Psoas muscle (tissue), 8 donors: ENCODE measurements around the gene GTF2IRD1. TPM values are rescaled to one million over a fixed set of nuclear protein-coding genes. Genes with fewer than 3 reads are reported as not detected.

Experiments
- ATAC-seq, 4 donors: fragments of 200-7000 bp; cut with Tn5 transposase; one replicate each; pipeline ENCODE4 v1.9.1; 2020; ENCODE audit warnings: moderate library complexity in 3 of 4, mild to moderate bottlenecking in 2 of 4
- DNase-seq, 2 donors: peaks; one replicate each; pipeline ENCODE4 v3.0.0-alpha.2; 2020
- H3K27ac ChIP-seq: fragments of 200-600 bp; one replicate; pipeline ENCODE4 v1.8.0; 2022
- H3K27me3 ChIP-seq, 3 donors: fragments of 200-600 bp in 1 of 3; one replicate each; pipeline versions ENCODE4 v1.6.1 to v1.8.0; 2013 to 2022; ENCODE audit warnings: low read length in 2 of 3, mild to moderate bottlenecking in 2 of 3, moderate library complexity in 1 of 3; ENCODE audit not compliant: insufficient read depth in 3 of 3
- H3K36me3 ChIP-seq, 2 donors: fragments of 200-600 bp in 1 of 2; one replicate each; pipeline versions ENCODE4 v1.6.1 to v1.8.0; 2013 to 2022; ENCODE audit warnings: low read depth in 1 of 2, mild to moderate bottlenecking in 1 of 2, moderate library complexity in 1 of 2; ENCODE audit not compliant: insufficient read depth in 1 of 2
- H3K4me1 ChIP-seq: fragments of 200-600 bp; one replicate; pipeline ENCODE4 v1.8.0; 2022
- H3K4me3 ChIP-seq: fragments of 200-600 bp; one replicate; pipeline ENCODE4 v1.8.0; 2022; ENCODE audit warnings: mild to moderate bottlenecking
- H3K9me3 ChIP-seq: fragments of 200-600 bp; one replicate; pipeline ENCODE4 v1.8.0; 2022
- CTCF ChIP-seq: fragments of 200-600 bp; IDR thresholded peaks from one replicate; pipeline ENCODE4 v1.8.0; 2022; ENCODE audit warnings: antibody characterized with exemption
- WGBS, 3 donors: extraction: QIAGEN DNeasy Blood & Tissue Kit; methylation state at CpG; one replicate each; pipeline versions ENCODE4 v1.1.6 to v1.1.7; 2013; 5-methylcytosine and 5-hydroxymethylcytosine counted together
- intact Hi-C, 2 donors: fragments of 100-400 bp; cut with DNase I; formaldehyde crosslinking; loops; one replicate each; pipeline versions ENCODE4 v1.11.0 to v1.14.2; 2022
- long read RNA-seq, 2 donors: library from polyadenylated mRNA; unstranded; transcript quantifications; one replicate each; pipeline ENCODE4 v2.0.0, GENCODE V29; 2021
- polyA plus RNA-seq, 3 donors: library from polyadenylated mRNA; stranded (reverse); fragments of 200-250 nt; gene quantifications; one replicate each; pipeline ENCODE4 v1.2.3, GENCODE V29; 2013
- total RNA-seq, 4 donors: library from RNA; stranded (reverse); fragmentation: NEBNext Ultra II Directional in 2 of 4; extraction: Animal tissue kit (Norgen Biotek cat#: 25700) in 2 of 4; gene quantifications; one replicate each; pipeline versions ENCODE4 v1.2.1 to v1.2.4, GENCODE V29; 2021 to 2023
- donor health status: healthy with polysubstance abuse.
- donor health status: DM: no; HTN: no; CAD: no; lungs with moderate emphysema.
- donor health status: Bipolar disorder and iron deficiency.
- donor health status: healthy.
- donor health status: DM: yes; HTN: yes; CAD: no.
- donor health status: DM: no; HTN: no; CAD: no.
- donor health status: DM: no; HTN: no; CAD: no.
- donor health status: DM: yes; HTN: yes; CAD: no.

Gene GTF2IRD1
- total RNA-seq = 100 to 1,000 TPM in 1 of 4 donors, 10 to 100 TPM in 3; 40.5 to 149 (median 80.8) TPM
- polyA plus RNA-seq = 10 to 100 TPM; 43.0 to 79.0 (median 46.9) TPM
- long read RNA-seq, donor 1, transcript GTF2IRD1-202 (27 exons, 3,077 nt) = major isoform, 7 of 52 reads
- long read RNA-seq, donor 1, partial matches to known transcripts = 11 of 52 reads
- long read RNA-seq, donor 1, other reads (novel, unspliced or antisense) = 30 of 52 reads
- long read RNA-seq, donor 2, transcript GTF2IRD1-202 (27 exons, 3,077 nt) = major isoform, 28 of 245 reads
- long read RNA-seq, donor 2, transcript GTF2IRD1-201 (27 exons, 3,430 nt) = minor isoform, 11 of 245 reads
- long read RNA-seq, donor 2, partial matches to known transcripts = 111 of 245 reads
- long read RNA-seq, donor 2, other reads (novel, unspliced or antisense) = 95 of 245 reads

GRCh38 chr7:74453322-74454011 lies at the start of gene GTF2IRD1:
TSS of gene GTF2IRD1 (plus strand) at chr7:74453906. CDS start at chr7:74508081, 54,175 bp downstream.
- peak; percentile 73 to 88 for DNase-seq
- H3K36me3 ChIP-seq = no peaks in the 10 kb centered on the region
- H3K4me1 ChIP-seq = peaks cover 3% of the 10 kb centered on the region
- H3K9me3 ChIP-seq = no peaks in the 10 kb centered on the region
- intact Hi-C loops = loop anchor here (2.0 to 5.0 kb wide), 3 partner anchors 25 to 36 kb away; no protein-coding TSS in a partner anchor
- H3K27ac ChIP-seq = peak within 1 kb of the TSS; percentile 93
- peak within 1 kb of the TSS; percentile 80 for H3K4me3 ChIP-seq
- H3K27me3 ChIP-seq = no peaks in the 10 kb centered on the region
- TF ChIP-seq CTCF = no peak
- ATAC-seq = peak; percentile 34 to 58 (median 48)
- WGBS, 3 donors = 1 to 8% (median 2%) methylated on average over 18 to 61 of the region's 62 CpGs

DNA sequence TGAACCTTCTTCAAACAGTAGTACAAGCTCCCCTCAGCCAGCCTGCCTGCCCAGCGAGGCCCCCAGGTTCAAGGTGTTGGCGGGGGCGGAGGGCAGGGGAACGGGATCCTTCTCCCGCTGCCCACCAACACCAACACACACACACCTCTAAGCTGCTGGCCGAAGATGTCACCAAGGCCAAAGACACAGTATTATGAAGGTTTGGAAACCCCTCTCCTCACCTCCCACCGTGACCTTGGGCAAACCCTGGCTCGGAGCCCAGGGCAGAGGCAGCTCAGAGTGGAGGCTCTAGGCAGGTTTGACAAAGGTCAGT lies 49.4 kb upstream of the GTF2IRD1 start:
- DNase-seq (no peak), ATAC-seq (no peak)
- TF ChIP-seq CTCF = no peak
- Histone ChIP-seq H3K9me3 (no peaks in the 10 kb centered on the region), H3K27me3 (no peaks in the 10 kb centered on the region), H3K27ac (no peak overlapping the region), H3K4me3 (no peak overlapping the region), H3K36me3 (no peaks in the 10 kb centered on the region), H3K4me1 (no peaks in the 10 kb centered on the region)
- intact Hi-C loops = loop anchor here in 1 of 2 donors (5.0 kb wide), 1 partner anchor 337 kb away; no protein-coding TSS in a partner anchor
- WGBS, 3 donors = 91 to 93% (median 91%) methylated on average over 8 of the region's 8 CpGs

DNA sequence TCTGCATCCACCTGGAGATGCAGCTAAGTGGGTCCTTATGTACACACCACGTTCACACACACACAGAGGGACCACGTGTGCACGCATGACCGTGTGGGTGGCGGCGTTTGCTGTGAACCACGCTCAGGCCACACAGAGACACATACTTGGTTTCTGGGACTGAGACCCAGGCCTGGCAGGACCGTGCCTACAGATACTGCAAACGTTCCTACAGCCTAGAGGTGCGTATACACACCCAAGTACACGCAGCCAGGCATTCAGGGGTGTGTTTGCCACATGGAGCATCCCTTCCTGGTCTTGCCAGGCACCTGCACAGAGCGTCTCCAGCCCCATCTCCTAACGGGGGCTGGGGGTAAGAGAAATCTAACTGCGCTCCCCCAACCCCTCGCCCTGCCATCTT lies 49.0 kb upstream of the GTF2IRD1 start:
- Histone ChIP-seq H3K4me1 (no peaks in the 10 kb centered on the region), H3K9me3 (no peaks in the 10 kb centered on the region), H3K36me3 (no peaks in the 10 kb centered on the region), H3K27ac (no peak overlapping the region), H3K4me3 (no peak overlapping the region), H3K27me3 (no peaks in the 10 kb centered on the region)
- TF ChIP-seq CTCF = no peak
- ATAC-seq = no peak
- intact Hi-C loops = loop anchor here in 1 of 2 donors (5.0 kb wide), 1 partner anchor 337 kb away; no protein-coding TSS in a partner anchor
- no peak for DNase-seq
- 81 to 86% (median 83%) methylated on average over 15 of the region's 15 CpGs for WGBS, 3 donors

DNA sequence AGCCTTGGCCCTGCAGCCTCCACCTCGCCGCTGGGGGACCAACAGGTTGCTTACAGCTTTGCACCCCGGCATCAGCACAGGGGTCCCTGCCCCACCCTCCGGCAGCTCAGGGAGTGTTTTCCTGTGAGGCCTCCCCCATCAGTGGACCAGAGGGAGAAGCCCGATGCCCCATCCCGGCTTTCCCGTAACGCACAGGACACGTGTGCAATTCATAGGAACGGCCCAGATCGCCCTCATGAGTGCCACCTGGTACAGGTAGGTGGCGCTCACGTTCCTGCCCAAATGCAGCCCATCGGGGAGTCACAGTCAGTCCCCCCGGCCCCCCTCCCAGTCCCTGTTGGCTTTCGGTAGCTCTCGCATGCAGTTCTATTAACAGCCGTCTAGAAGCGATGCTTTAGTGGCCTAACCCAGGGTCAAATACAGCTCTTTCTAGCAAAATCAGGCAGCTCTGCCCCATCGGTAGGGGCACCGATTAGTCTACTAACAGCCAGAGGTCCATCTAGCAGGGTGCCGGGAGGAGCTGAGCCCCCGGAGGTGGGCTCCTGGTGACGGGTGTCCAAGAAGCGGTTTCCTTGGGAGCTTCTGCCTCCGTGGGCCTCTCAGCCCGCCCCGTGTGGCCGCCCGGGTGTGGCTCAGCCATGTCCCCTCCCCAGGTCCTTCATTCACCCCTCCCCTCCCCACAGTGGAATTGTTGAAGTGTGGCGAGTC lies 48.4 kb upstream of the GTF2IRD1 start:
- H3K27ac ChIP-seq = no peak overlapping the region
- no peaks in the 10 kb centered on the region for H3K27me3 ChIP-seq
- peak; percentile 21 for TF ChIP-seq CTCF
- DNase-seq = no peak
- 60 to 72% (median 64%) methylated on average over 31 of the region's 31 CpGs for WGBS, 3 donors
- no peaks in the 10 kb centered on the region for H3K4me1 ChIP-seq
- no peak overlapping the region for H3K4me3 ChIP-seq
- no peaks in the 10 kb centered on the region for H3K9me3 ChIP-seq
- peak in 2 of 4 donors; percentile 20 to 25 for ATAC-seq
- intact Hi-C loops = no loop called here
- H3K36me3 ChIP-seq = no peaks in the 10 kb centered on the region
